PFSK-1 (cell line): ENCODE results near the gene PSPN.

Source experiments
- FOXP2 ChIP-seq: optimal IDR thresholded peaks from 2 replicates; pipeline ENCODE3; 2011; ENCODE audit warnings: borderline replicate concordance, control low read depth, inconsistent platforms; ENCODE audit not compliant: insufficient read depth; ENCODE audit errors: extremely low read length, extremely low read depth
- POLR2AphosphoS5 ChIP-seq: IDR thresholded peaks from 2 replicates; pipeline ENCODE4 v1.6.1; 2012; ENCODE audit warnings: low read depth, mild to moderate bottlenecking, control low read depth, low read length, moderate library complexity
- REST ChIP-seq, 2 experiments: IDR thresholded peaks; 2 replicates each; pipeline versions ENCODE4 v1.6.1 to v1.8.0; 2011 to 2012; ENCODE audit warnings: low read depth in 2 of 2, low read length in 2 of 2, control low read depth in 1 of 2, inconsistent platforms in 1 of 2, mild to moderate bottlenecking in 1 of 2, moderate library complexity in 1 of 2; ENCODE audit not compliant: insufficient read depth in 1 of 2
- SIN3A ChIP-seq: IDR thresholded peaks from 2 replicates; pipeline ENCODE4 v1.6.1; 2012; ENCODE audit warnings: mild to moderate bottlenecking, low read length, moderate library complexity, borderline replicate concordance; ENCODE audit not compliant: insufficient read depth
- TAF1 ChIP-seq: IDR thresholded peaks from 2 replicates; pipeline ENCODE4 v1.6.1; 2012; ENCODE audit warnings: low read length, control low read depth, borderline replicate concordance; ENCODE audit not compliant: insufficient read depth

Gene PSPN

GRCh38 chr19:6364353-6364752 is 11.4 kb downstream of the PSPN start:
- TF ChIP-seq FOXP2 (no peak), SIN3A (no peak), TAF1 (no peak), REST (IDR thresholded peaks at IDR 0.05; ENCODE audit: insufficient read depth in 1 of 2, low read depth in 2 of 2, low read length in 2 of 2) (no peak), POLR2AphosphoS5 (no peak)

- TF ChIP-seq POLR2AphosphoS5 (no peak), REST (IDR thresholded peaks at IDR 0.05; ENCODE audit: insufficient read depth in 1 of 2, low read depth in 2 of 2, low read length in 2 of 2) (no peak), SIN3A (no peak), TAF1 (no peak), FOXP2 (no peak)
Observed at GRCh38 chr19:6362351-6362801, 13.4 kb downstream of the PSPN start.

GRCh38 chr19:6362027-6362350 is 13.7 kb downstream of the PSPN start:
- no peak for TF ChIP-seq TAF1
- TF ChIP-seq POLR2AphosphoS5, result no peak
- no peak for TF ChIP-seq SIN3A
- TF ChIP-seq REST (IDR thresholded peaks at IDR 0.05; ENCODE audit: insufficient read depth in 1 of 2, low read depth in 2 of 2, low read length in 2 of 2), result no peak
- TF ChIP-seq FOXP2, result no peak

- no peak for TF ChIP-seq SIN3A
- no peak for TF ChIP-seq POLR2AphosphoS5
- TF ChIP-seq FOXP2, result no peak
- no peak for TF ChIP-seq REST (IDR thresholded peaks at IDR 0.05; ENCODE audit: insufficient read depth in 1 of 2, low read depth in 2 of 2, low read length in 2 of 2)
Observed at GRCh38 chr19:6359568-6360341, 16.0 kb downstream of the PSPN start.

GRCh38 chr19:6358003-6358402 is 17.7 kb downstream of the PSPN start:
- TF ChIP-seq FOXP2 (no peak), REST (IDR thresholded peaks at IDR 0.05; ENCODE audit: insufficient read depth in 1 of 2, low read depth in 2 of 2, low read length in 2 of 2) (no peak), SIN3A (no peak), POLR2AphosphoS5 (no peak)
